ENCODE measurements around the gene YDJC. TPM values are rescaled to one million over a fixed set of nuclear protein-coding genes. Genes with fewer than 3 reads are reported as not detected.

Gene YDJC
- total and polyA plus RNA-seq, 2 of the 4 experiments (the other 2 are of a cell fraction): 8.1 to 23.6 TPM

GRCh38 chr22:21590809-21591641 is 38.8 kb downstream of the YDJC start:
- no peak for TF ChIP-seq POLR2A (IDR thresholded peaks at IDR 0.05; ENCODE audit: low read depth, low read length)
- TF ChIP-seq FOS (IDR thresholded peaks at IDR 0.05; ENCODE audit: low read depth, low read length): no peak
- TF ChIP-seq ELK1 (IDR thresholded peaks at IDR 0.05; ENCODE audit: borderline replicate concordance, low read depth, low read length): no peak
- no peak for TF ChIP-seq RFX5 (IDR thresholded peaks at IDR 0.05; ENCODE audit: low read depth, low read length)
- TF ChIP-seq USF2 (IDR thresholded peaks at IDR 0.05; ENCODE audit: low read depth, low read length): no peak
- TF ChIP-seq MXI1 (IDR thresholded peaks at IDR 0.05; ENCODE audit: borderline replicate concordance, low read depth, low read length): no peak
- no peak for TF ChIP-seq RCOR1 (IDR thresholded peaks at IDR 0.05; ENCODE audit: insufficient replicate concordance, low read length)
- TF ChIP-seq CTCF (conservative IDR thresholded peaks at IDR 0.05; ENCODE audit: low read depth, low read length): no peak
- TF ChIP-seq RAD21 (IDR thresholded peaks at IDR 0.05; ENCODE audit: low read length): no peak
- TF ChIP-seq NFE2L2 (IDR thresholded peaks at IDR 0.05; ENCODE audit: low read depth, low read length): no peak
- ATAC-seq (ENCODE audit: low read depth) (no peak), DNase-seq (no peak)
- dilution Hi-C loops (cut with HindIII; ENCODE audit: low sequenced_read_pairs, unreplicated experiment): no loop called here
- Histone ChIP-seq H3K18ac (ENCODE audit: low read depth, low read length) (no peak overlapping the region), H2AK9ac (replicated peaks; ENCODE audit: low read depth, low read length, poor library complexity) (no peak overlapping the region), H3K56ac (ENCODE audit: extremely low read depth, insufficient read depth, low read length) (no peak overlapping the region), H3K23ac (ENCODE audit: low read depth, low read length) (no peak overlapping the region), H2AK5ac (ENCODE audit: low read depth, low read length) (no peak overlapping the region), H4K8ac (ENCODE audit: low read depth in 2 of 2, low read length in 2 of 2) (no peak overlapping the region), H3K9ac (ENCODE audit: low read depth, low read length) (no peak overlapping the region), H2BK20ac (ENCODE audit: low read depth, low read length) (no peak overlapping the region), H3K9me3 (ENCODE audit: control insufficient read depth, insufficient read depth, low read length) (no peaks in the 10 kb centered on the region), H4K20me1 (ENCODE audit: insufficient read depth, low read length) (peaks cover 96% of the 10 kb centered on the region), H3K4ac (ENCODE audit: low read depth, low read length) (no peak overlapping the region), H2BK5ac (ENCODE audit: low read depth, low read length, poor library complexity, severe bottlenecking) (no peak overlapping the region), H3K14ac (replicated peaks; ENCODE audit: low read depth, low read length) (no peak overlapping the region), H3K79me1 (ENCODE audit: low read depth in 1 of 2, low read length in 2 of 2) (peaks cover 14 to 80% of the 10 kb centered on the region in 2 experiments; a peak in 3 of 4 replicates), H2BK120ac (ENCODE audit: low read depth, low read length) (no peak overlapping the region), H4K5ac (ENCODE audit: low read depth, low read length) (no peak overlapping the region), H3K4me3 (ENCODE audit: insufficient read depth, low read depth, low read length) (no peak overlapping the region), H4K91ac (ENCODE audit: insufficient read depth, low read depth, low read length) (no peak overlapping the region), H3K9me1 (ENCODE audit: insufficient read depth, low read length) (peaks cover 40% of the 10 kb centered on the region), H2AFZ (replicated peaks; ENCODE audit: low read length, poor library complexity) (no peak overlapping the region), H2BK15ac (ENCODE audit: low read depth, low read length) (no peak overlapping the region), H3K4me1 (ENCODE audit: control insufficient read depth, insufficient read depth, low read length) (peaks cover 22% of the 10 kb centered on the region), H3K27ac (ENCODE audit: insufficient read depth, low read length) (no peak overlapping the region), H3K27me3 (ENCODE audit: control insufficient read depth, insufficient read depth, low read length) (no peaks in the 10 kb centered on the region), H3K36me3 (ENCODE audit: control insufficient read depth, insufficient read depth, low read length) (peaks cover 29% of the 10 kb centered on the region), H3K4me2 (ENCODE audit: low read depth, low read length) (no peak overlapping the region)
- intact Hi-C loops (cut with micrococcal nuclease): no loop called here
- WGBS, 2 experiments (ENCODE audit: extremely low coverage in 2 of 2, insufficient read length in 1 of 2): no CpG with 5 or more reads among the region's 9 CpGs
- in situ Hi-C loops (cut with MboI; ENCODE audit: low sequenced_read_pairs): no loop called here
- ChIA-PET POLR2A (ENCODE audit: unreplicated experiment) (no interaction called here), CTCF (interaction anchor here (0.6 kb wide), 1 partner anchor 40 kb away, joined by 3 read pairs; no protein-coding TSS in a partner anchor)
- no TSS peak for BruUV-seq (replicated peaks)

All from IMR-90 (cell line).